Ishikawa (cell line): ENCODE results near the gene PNKP.

ENCODE experiments used
- CEBPB ChIP-seq: IDR thresholded peaks from 2 replicates; pipeline ENCODE4 v1.6.1; 2012
- EGR1 ChIP-seq: IDR thresholded peaks from 2 replicates; pipeline ENCODE4 v1.6.1; 2012
- EP300 ChIP-seq: IDR thresholded peaks from 2 replicates; pipeline ENCODE4 v1.6.1; 2012; ENCODE audit warnings: borderline replicate concordance
- FOXM1 ChIP-seq: IDR thresholded peaks from 2 replicates; pipeline ENCODE4 v1.6.1; 2012; ENCODE audit warnings: low read depth, borderline replicate concordance
- NFIC ChIP-seq: IDR thresholded peaks from 2 replicates; pipeline ENCODE4 v1.6.1; 2012
- RAD21 ChIP-seq: IDR thresholded peaks from 2 replicates; pipeline ENCODE4 v1.6.1; 2012; ENCODE audit warnings: low read depth
- REST ChIP-seq: IDR thresholded peaks from 2 replicates; pipeline ENCODE4 v1.6.1; 2012; ENCODE audit warnings: low read depth, mild to moderate bottlenecking
- TAF1 ChIP-seq: IDR thresholded peaks from 2 replicates; pipeline ENCODE4 v1.6.1; 2012; ENCODE audit warnings: low read depth, mild to moderate bottlenecking
- TEAD4 ChIP-seq: IDR thresholded peaks from 2 replicates; pipeline ENCODE4 v1.6.1; 2012
- YY1 ChIP-seq: IDR thresholded peaks from 2 replicates; pipeline ENCODE4 v1.6.1; 2012; ENCODE audit warnings: low read depth

- TF ChIP-seq TAF1 (no peak), TEAD4 (no peak), RAD21 (no peak), NFIC (no peak), REST (no peak), CEBPB (no peak), EP300 (no peak), YY1 (no peak), FOXM1 (no peak), EGR1 (no peak)
Observed at GRCh38 chr19:49843265-49843664, 24.1 kb downstream of the PNKP start.
